GM20431 (cell line): Measurements from ENCODE around the gene DBNDD1.
"Not testable (repeated sequence)": the region's sequence is repeated elsewhere in the genome, so short reads cannot be mapped to it uniquely, and the experiment has no call there.

Source experiments
- in situ Hi-C: fragments of 300-500 bp; cut with MseI, MboI; formaldehyde crosslinking; loops from one replicate; pipeline ENCODE4 v1.15.0; 2020; ENCODE audit warnings: low sequenced_read_pairs; ENCODE audit not compliant: unreplicated experiment

The DBNDD1 gene

DNA sequence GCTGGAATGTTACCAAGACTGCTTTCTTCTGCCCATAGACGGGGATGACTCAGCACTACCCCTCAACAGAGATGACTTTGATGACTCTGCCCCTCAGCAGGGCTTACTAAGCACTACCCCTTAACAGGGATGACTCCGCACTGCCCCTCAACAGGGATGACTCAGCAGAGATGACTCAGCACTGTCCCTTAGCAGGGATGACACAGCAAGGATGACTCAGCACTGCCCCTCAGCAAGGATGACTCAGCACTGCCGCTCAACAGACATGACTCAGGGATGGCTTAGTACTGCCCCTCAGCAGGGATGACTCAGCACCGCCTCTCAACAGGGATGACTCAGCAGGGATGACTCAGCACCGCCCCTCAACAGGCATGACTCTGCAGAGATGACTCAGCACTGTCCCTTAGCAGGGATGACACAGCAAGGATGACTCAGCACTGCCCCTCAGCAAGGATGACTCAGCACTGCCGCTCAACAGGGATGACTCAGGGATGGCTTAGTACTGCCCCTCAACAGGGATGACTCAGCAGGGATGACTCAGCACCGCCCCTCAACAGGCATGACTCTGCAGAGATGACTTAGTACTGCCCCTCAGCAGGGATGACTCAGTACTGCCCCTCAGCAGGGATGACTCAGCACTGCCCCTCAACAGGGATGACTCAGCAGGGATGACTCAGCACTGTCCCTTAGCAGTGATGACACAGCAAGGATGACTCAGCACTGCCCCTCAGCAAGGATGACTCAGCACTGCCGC is 24.4 kb downstream of the DBNDD1 start:
- in situ Hi-C loops: not testable (repeated sequence)

DNA sequence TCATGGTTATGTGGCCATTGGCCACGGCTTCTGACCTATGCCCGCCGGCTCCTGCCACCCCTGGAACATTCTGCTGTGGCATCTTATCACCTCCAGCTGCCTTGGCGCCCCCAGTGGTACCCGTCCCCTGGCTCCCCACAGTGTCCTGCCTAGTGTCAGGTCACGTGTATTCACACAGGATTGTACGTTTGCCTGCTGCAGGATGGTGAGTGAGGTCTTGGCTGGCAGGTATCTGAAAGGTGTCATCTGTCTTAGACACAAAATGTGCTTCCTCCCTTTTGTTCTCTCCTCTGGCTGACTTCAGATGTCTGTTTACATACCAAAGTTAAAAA is 24.9 kb downstream of the DBNDD1 start:
- in situ Hi-C loops: no loop called here

DNA sequence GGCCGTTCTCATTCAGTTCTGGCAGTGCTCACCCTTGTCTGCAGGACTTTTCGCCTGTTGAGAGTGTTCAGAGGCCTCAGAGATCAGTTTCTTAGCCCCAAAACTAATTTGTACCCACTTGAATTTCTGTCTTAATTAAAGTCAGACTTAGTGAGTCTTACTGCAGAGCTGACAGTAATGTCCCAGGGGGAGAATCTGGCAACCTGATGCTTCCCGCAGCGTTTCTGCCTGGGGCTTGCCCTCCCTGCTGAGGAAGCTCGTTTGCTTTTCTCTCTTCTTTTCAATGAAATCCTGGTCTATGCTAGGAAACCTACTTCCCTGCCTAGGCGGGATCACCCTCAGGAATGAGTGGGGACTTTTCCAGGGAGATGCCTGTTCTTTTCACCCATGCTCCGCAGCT is 25.3 kb downstream of the DBNDD1 start:
- in situ Hi-C loops: no loop called here

DNA sequence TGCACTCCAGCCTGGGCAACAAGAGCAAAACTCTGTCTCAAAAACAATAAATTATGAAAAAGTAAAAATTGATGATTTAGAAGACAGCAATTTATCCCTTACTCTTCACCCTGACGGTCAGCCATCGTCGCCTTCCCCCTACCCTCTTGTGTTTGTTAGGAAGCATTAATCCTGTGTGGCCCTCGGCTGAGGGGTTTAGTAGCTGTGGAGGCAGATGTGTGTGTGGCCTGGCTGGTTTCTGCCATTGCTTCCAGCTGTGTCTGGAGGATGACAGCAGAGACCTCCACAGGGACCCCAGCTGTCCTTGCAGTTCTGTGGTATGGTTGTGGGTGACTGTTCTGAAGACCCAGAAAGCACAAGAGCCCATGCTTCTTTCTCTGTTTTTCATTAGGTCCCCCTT is 25.9 kb downstream of the DBNDD1 start:
- in situ Hi-C loops: no loop called here

DNA sequence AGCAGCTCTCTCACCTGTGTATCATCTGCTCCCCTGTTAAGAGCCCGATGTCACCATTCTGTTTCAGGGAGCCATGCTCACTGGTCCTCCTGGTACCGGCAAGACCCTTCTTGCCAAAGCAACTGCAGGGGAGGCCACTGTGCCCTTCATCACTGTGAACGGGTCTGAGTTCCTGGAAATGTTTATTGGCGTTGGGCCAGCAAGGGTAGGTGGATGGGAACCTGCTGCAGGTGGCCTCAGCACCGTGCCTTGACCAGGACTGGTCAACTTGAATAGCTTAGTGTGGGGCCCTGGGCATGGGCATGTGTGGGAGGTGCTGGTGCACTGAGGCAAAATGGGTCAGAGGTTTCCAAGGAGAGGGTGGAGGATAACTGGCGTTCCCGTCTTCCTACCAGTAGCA is 28.5 kb downstream of the DBNDD1 start:
- in situ Hi-C loops: no loop called here

DNA sequence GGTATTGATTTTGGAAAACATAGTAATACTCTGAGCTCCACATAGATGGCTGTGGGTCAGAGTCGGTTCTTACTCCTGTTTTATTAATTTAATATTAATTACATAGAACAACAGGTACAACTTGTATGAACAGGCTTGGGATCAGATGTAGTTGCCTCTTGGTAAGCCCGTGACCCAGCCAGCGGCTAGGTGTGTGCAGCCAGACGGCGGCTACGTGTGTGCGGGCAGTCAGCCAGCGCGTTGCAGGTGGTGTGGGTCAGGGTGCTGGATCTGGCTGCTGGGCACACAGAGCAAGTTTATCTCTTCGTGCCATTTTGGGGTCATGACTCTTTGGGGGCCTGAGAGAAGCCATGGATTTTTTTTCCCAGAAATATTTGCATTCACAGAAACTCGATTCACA is 30.3 kb downstream of the DBNDD1 start:
- in situ Hi-C loops: no loop called here

DNA sequence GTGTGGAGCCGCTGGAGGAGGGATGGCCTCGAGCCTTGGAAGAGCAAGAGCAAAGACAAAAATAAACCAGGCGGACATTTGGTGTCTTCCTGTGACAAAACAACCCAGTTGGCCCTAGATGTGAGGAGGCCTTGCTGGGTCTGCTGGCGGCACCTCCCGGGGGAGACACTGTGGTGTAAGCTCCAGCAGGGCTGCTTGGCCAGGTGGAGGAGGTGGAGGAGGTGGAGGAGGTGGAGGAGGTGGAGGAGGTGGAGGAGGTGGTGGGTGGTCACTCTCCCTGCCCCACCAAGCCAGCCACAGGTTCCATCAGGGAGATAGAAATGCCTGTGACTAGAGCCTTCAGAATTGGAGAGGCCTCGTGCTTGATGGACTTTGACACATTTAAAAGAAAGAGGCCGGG is 32.1 kb downstream of the DBNDD1 start:
- in situ Hi-C loops: no loop called here

DNA sequence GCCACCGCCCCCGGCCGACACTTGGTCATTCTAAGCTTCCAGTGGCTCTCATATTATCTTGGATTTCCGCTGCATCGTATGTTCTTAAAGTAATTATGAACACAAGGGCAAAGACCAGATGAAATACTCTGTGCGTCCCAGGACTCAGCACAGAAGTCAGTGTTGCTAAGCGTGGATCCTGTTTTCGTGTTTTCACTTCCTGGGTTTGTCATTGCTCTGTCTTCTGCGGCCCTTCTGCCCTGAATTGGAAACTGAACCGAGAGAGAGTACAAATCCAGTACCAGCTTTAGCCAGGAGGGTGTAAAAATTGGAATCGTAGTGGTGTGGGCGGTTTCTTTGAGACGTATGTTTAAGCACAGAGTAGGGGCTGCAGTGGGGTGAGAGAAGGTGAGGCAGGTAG is 32.7 kb downstream of the DBNDD1 start:
- in situ Hi-C loops: no loop called here

DNA sequence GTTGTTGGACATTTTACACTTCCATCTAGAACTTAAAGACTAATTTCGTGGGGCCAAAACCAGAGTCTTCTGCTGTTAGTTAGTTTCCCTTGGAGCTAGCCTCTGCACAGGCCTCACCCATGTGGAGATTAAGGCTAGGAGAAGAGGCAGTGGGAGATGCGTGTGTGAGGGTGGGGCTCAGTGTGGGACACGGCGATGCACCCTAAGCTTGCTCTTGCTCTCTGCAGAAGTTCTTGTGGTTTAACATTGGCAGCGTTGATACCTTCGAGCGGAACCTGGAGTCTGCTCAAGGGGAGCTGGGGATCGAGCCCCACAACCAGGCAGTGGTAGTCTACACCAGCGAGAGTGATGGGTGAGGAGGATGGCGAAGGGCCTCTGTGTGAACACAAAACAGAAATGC is 34.0 kb downstream of the DBNDD1 start:
- in situ Hi-C loops: no loop called here

DNA sequence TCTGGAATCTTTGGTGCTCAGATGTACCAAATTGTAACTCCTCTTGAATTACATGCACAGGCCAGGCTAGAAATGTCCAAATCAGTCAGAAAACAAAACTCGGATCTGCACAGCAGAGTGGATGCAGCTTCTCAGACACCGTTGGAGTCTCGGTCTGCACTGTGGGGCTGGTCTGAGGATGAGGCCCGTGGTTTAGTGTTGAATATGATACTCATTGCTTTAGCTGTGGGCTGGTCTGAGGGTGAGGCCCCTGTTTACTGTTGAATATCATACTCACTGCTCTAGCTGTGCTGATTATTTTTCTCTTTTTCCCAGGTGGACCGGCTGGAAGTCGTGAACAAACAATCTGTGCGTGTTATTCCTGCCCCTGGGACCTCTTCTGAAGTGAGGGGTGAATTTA is 35.0 kb downstream of the DBNDD1 start:
- in situ Hi-C loops: no loop called here

DNA sequence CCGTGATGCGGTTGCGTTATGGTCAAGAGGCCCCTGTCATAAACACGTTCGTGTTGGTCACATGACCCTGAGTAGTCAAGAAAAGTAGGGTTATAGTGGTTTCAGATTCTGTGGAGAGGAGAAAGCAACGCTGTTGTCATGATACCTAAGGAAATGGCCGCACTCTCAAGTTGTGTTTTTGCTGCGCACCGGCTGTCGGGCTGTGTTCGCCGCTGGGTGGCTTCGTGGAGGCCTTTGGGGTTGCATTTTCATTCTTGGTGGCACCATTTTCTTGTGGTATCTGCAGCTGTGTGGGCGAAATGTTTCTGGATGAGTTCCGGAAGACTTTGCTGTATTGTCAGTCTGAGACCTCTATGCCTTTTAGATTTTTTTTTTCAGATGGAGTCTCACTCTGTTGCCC is 35.7 kb downstream of the DBNDD1 start:
- in situ Hi-C loops: no loop called here

DNA sequence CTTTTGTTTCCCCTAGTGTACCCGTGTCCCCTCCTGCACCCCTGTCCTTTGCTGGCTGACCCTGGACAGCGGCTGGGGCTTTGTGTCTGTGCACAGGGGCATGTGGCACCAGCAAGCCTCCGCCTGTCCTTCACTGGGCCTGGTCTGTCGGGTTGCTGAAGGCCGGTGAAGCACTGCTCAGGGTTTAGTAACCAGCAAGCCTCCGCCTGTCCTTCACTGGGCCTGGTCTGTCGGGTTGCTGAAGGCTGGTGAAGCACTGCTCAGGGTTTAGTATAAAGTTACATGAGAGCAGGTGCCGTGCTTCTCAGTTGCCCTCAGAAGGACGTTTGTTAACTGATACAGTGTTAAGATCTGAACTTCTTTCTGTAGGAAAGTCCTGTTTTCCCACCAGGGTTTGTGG is 36.9 kb downstream of the DBNDD1 start:
- in situ Hi-C loops: no loop called here

DNA sequence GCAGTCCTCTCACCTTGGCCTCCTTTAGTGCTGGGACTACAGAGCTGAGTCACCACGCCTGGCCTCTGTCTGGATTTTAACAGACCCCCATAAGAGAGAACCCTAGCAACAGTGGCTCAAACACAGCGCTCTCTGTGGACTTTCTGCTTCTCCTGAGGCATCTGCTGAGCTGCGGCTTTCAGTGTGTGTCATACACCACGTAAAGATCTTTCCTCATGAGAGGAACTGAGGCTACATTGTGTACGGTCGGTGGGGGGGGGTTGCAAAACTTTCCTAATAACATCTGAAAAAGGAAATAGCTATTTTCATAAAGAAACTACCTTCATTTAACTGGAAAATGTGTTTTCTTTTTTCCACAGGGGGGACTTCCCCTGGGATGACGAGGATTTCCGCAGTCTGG is 37.8 kb downstream of the DBNDD1 start:
- in situ Hi-C loops: no loop called here

DNA sequence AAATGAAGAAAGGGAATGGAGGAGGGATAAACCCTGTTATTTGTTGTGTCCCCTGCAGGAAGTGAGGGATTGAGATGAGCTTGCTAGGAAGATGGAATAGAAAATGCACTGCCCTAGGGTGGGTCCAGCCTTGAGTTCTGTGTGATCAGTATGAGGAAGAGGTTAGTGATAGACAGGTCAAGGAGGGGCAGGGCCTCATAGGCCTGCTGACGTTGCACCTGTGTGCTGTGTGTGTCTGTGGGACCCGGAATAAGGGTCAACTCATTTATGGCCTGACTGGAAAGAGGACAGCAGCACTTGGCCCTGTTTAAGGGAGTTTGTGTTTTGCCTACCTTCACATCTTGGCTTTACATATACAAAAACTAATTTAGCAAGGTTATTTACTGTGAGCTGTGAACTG is 44.4 kb downstream of the DBNDD1 start:
- in situ Hi-C loops: no loop called here

DNA sequence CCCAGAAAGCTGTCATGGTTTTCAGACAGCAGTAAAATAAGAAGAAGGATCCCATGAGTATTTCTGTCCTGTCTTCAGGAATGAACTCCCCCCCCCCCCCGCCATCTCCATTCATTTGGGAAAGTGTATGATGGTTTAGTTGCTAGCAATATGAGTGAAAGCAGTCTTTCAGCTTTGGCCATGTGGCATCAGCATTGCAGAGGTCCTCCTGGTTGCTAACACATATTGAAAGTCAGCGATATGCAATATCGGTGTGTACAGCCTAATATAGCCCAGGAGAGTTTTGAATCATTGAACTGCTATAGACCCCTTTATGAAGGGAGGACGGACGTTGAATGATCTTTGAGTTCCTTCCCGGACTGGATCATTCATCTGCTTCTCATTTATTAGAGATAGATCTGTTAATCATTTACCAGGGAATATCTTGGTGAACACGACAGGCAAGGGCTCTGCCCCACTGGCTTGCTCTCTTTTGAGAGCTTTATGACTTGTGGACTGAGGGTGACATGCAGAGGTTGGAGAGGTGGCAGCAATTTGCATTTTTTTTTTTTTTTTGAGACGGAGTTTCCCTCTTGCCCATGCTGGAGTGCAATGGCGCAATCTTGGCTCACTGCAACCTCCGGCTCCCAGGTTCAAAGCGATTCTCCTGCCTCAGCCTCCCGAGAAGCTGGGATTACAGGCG is 45.5 kb downstream of the DBNDD1 start:
- in situ Hi-C loops: no loop called here

DNA sequence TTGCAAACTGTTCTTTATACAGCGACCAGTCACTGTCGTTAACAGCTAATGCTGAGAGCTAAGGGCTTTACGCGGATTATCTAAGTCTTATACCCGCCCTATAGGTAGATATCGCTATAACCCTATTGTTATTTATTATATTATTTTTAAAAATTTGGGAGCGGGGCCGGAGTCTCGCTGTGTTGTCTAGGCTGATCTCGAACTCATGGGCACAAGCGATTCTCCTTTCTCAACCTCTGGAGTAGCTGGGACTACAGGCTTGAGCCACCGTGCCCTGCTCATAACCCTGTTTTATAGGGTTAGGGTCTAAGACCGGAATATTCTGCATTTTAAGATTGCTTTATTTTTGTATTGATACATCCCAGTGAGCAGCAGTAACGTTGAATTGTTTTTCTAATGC is 46.0 kb downstream of the DBNDD1 start:
- in situ Hi-C loops: no loop called here

DNA sequence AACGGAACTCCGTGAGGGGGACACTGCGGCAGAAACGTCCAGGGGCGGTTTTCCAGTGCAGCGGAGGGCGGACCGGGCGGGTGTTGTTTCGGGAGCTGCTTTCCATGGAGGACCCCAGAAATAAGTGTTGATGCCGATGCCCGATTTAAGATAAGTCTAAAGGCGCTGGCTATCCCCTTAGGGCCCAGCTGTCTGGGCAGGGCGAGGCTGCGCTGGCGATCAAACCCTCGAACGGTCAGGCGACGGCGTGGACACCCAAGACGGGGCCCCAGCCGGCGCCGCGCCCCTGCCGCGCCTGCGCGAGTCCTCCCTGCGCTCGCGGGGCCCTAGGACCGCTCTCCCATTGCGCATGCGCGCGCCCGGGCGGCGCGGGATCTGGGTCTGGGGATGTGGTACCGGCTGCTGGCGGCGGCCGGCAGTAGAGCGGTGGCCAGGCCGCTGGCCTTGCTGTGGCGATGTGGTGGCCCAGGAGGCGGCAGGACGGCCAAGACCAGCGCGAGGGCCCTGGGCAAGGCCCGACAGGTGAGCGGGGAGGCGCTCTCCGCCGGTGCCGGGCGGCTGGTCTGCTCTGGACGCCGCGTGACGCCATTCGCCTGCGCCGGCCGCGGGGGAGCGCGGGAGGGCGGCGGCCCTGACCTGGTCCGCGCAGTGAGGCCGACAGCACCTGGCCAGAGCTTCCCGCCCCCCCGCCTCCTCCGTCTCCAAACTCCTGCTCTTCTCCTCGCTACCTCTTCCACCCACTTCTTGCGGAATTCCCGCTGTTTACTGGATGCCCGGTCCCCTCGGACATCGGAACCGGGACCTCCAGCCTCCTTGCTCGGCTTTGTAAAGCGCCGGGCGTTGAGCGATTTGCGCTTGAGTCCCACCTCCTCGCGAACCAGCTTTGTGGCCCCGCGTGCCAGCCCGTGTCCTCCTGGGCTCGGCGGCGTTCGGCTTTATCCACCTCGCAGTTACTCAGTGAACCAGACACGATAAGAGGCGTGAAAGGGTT is 46.7 kb downstream of the DBNDD1 start:
- in situ Hi-C loops: no loop called here

DNA sequence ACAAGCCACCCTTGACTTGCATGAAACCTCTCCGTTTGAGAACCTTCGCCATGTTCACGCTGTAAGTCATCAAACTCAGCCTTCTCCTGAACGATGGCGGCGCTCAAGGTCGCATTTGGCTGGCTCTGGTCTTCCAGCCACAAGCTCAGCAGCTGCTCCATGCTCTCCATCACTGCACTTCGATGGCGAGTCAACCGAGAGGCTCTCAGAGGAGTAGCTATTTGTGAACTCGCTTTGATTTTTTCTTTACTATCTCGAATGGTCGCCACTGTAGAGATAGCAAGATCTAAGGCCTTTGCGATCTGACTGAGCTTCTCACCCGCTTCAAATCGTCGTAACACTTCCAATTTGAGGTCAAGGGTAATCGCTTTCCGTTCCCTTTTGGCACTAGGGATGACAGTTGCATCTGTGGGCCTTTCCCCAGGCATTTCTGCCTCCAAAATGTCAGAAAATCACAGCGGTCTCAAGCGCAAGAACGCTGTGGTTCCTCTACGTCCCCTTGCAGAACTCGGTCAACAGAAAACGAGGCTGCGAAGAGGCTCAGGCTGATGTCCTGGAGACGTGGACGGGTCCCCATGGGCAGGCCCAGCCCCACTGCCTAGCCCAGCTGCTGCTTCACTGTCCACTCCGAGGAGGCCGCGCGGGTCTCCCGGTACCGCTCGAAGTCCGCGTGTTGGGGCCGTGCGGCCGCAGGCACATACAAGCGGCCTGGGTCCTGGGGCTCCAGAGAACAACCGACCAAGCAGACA is 47.6 kb downstream of the DBNDD1 start:
- in situ Hi-C loops: no loop called here

DNA sequence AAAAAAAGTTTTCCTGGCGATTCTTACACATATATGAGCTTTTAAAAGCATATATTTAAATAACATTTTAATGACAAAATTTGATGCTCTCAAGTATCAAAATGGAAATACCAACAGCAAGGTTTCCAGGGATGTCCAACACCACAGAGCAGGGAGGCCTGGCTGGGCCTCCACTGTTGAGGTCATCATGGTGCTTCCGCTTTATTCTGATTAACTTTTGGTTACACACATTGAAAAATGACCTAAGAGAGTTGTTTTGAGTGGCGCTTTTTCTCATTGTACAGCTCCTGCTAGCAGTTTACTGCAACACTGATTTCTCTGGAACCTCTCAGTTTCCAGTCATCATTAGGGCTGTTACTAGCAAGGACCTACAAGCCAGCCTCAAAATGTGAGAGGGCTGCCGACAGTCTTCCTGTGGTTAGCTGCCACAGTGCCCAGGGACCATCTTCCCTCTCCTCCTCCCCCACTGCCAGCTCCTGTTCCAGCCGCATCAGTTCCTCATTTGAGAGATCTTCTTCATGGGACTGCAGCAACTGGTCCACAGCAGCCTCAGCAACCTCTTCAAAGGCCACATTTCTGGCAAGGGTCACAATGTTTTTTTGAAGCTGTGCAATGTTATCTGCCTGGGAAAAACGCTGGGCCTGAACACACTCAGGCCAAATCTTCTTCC is 49.4 kb downstream of the DBNDD1 start:
- in situ Hi-C loops: no loop called here

DNA sequence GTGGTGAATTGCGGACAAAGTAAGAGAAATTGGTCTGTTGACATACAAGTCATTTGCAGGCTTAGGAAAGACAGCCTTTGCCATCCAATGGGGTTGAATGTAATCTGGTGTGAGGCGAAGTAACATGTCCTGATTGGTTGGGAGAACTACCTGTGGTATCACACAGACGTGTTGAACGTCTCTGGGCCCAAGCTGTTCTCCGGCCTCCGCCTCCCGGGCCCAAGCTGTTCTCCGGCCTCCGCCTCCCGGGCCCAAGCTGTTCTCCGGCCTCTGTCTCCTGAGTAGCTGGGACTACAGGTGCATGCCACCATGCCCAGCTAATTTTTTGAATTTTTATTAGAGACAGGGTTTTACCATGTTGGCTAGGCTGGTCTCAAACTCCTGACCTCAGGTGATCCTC is 51.2 kb downstream of the DBNDD1 start:
- in situ Hi-C loops: not testable (repeated sequence)
